A549 (cell line): ENCODE data around the gene DNAJC2. TPM values are rescaled to one million over a fixed set of nuclear protein-coding genes. Genes with fewer than 3 reads are reported as not detected.

ENCODE experiments used
- ATAC-seq, 2 experiments: fragments of 200-7000 bp in 1 of 2; fragments of >200 bp in 1 of 2; cut with Nextera tagmentation in 1 of 2; cut with Tn5 transposase in 1 of 2; 3 replicates each; pipeline versions ENCODE4 v1.8.0 to v1.9.1; 2018 to 2020; ENCODE audit warnings: mild to moderate bottlenecking in 1 of 2, moderate library complexity in 1 of 2
- CTCF ChIA-PET: fragments of 300-600 bp; sonication (Branson Sonifier 250); formaldehyde crosslinking; extraction: SDS; loops from one replicate; lab custom pipeline; 2021; ENCODE audit warnings: antibody characterized with exemption, inconsistent platforms; lab: Yijun Ruan, JAX
- POLR2A ChIA-PET: fragments of 350-600 bp; formaldehyde crosslinking; extraction: SDS; loops from one replicate; lab custom pipeline; 2021; ENCODE audit warnings: antibody characterized with exemption, inconsistent platforms; lab: Yijun Ruan, JAX
- DNase-seq, 2 experiments: peaks; one replicate each; pipeline versions ENCODE4 v3.0.0 to v3.0.0-alpha.2; 2011 to 2016; ENCODE audit warnings: low read depth in 1 of 2, low spot score in 1 of 2
- FAIRE-seq: peaks from 2 replicates; lab custom pipeline; 2011; peaks lifted over from hg19 to GRCh38; lab: Jason Lieb, UNC
- H3K27ac ChIP-seq, 2 experiments: fragments of >200 bp; sonication (Bioruptor Twin); formaldehyde crosslinking; 3 replicates each; pipeline ENCODE4 v1.5.1; 2016 to 2017
- H3K4me1 ChIP-seq: fragments of >200 bp; sonication (Bioruptor Twin); formaldehyde crosslinking; 3 replicates; pipeline ENCODE4 v1.6.1; 2016
- H3K4me2 ChIP-seq: fragments of >200 bp; sonication (Bioruptor Twin); formaldehyde crosslinking; 3 replicates; pipeline ENCODE4 v1.6.1; 2016
- H3K4me3 ChIP-seq: fragments of >200 bp; sonication (Bioruptor Twin); formaldehyde crosslinking; 3 replicates; pipeline ENCODE4 v1.5.1; 2016
- H3K9me3 ChIP-seq: fragments of >200 bp; sonication (Bioruptor Twin); formaldehyde crosslinking; 3 replicates; pipeline ENCODE4 v1.6.1; 2016
- CEBPB ChIP-seq, 2 experiments: fragments of >200 bp in 1 of 2; sonication (Bioruptor Twin) in 1 of 2; formaldehyde crosslinking in 1 of 2; IDR thresholded peaks; 2 replicates each; pipeline ENCODE4 v1.6.1; 2012 to 2016
- CHD4 ChIP-seq: fragments of 200-600 bp; sonication (generic); IDR thresholded peaks from 2 replicates; pipeline ENCODE4 v1.6.1; 2016; ENCODE audit warnings: antibody characterized with exemption, mild to moderate bottlenecking, borderline replicate concordance
- ELK1 ChIP-seq: fragments of 150-350 bp; IDR thresholded peaks from 2 replicates; pipeline ENCODE4 v1.6.1; 2014; ENCODE audit warnings: low read depth, mild to moderate bottlenecking, low read length
- ESRRA ChIP-seq: fragments of 150-350 bp; IDR thresholded peaks from 2 replicates; pipeline ENCODE4 v1.6.1; 2014; ENCODE audit warnings: mild to moderate bottlenecking, low read length, borderline replicate concordance
- FOXS1 ChIP-seq: fragments of 250-450 bp; sonication (Bioruptor Pico); IDR thresholded peaks from 2 replicates; pipeline ENCODE4 v1.5.0; 2020; ENCODE audit warnings: mild to moderate bottlenecking, moderate library complexity
- HOXA7 ChIP-seq: fragments of 250-450 bp; sonication (Bioruptor Pico); IDR thresholded peaks from 2 replicates; pipeline ENCODE4 v1.5.0; 2020; ENCODE audit warnings: mild to moderate bottlenecking, moderate library complexity
- HOXB5 ChIP-seq: fragments of 250-450 bp; sonication (Bioruptor Pico); IDR thresholded peaks from 2 replicates; pipeline ENCODE4 v1.5.0; 2020; ENCODE audit warnings: mild to moderate bottlenecking, moderate library complexity
- JUNB ChIP-seq: fragments of >200 bp; sonication (Bioruptor Twin); formaldehyde crosslinking; IDR thresholded peaks from 2 replicates; pipeline ENCODE4 v1.6.1; 2016
- MAFK ChIP-seq: fragments of 450-650 bp; IDR thresholded peaks from 2 replicates; pipeline ENCODE4 v1.6.1; 2014; ENCODE audit not compliant: partially characterized antibody
- MAZ ChIP-seq: fragments of 150-350 bp; IDR thresholded peaks from 2 replicates; pipeline ENCODE4 v1.6.1; 2014; ENCODE audit warnings: antibody characterized with exemption, low read depth, low read length, borderline replicate concordance
- NPAS2 ChIP-seq: fragments of 250-450 bp; sonication (Bioruptor Pico); IDR thresholded peaks from 2 replicates; pipeline ENCODE4 v1.8.0; 2022; ENCODE audit warnings: mild to moderate bottlenecking, moderate library complexity, borderline replicate concordance
- POLR2A ChIP-seq: IDR thresholded peaks from 2 replicates; pipeline ENCODE4 v1.6.1; 2012; ENCODE audit warnings: mild to moderate bottlenecking, low read length
- POLR2AphosphoS2 ChIP-seq: conservative IDR thresholded peaks from 2 replicates; pipeline ENCODE4 v1.6.1; 2012; ENCODE audit warnings: low read length, improper control_type of control experiment, inconsistent platforms
- RARB ChIP-seq: fragments of 250-450 bp; sonication (Bioruptor Pico); IDR thresholded peaks from 2 replicates; pipeline ENCODE4 v1.8.0; 2021; ENCODE audit warnings: mild to moderate bottlenecking, moderate library complexity
- RCOR1 ChIP-seq: fragments of 150-350 bp; IDR thresholded peaks from 2 replicates; pipeline ENCODE4 v1.6.1; 2014; ENCODE audit warnings: antibody characterized with exemption, low read length, low read depth
- REST ChIP-seq: fragments of 200-600 bp; sonication (generic); IDR thresholded peaks from 2 replicates; pipeline ENCODE4 v1.6.1; 2016; ENCODE audit warnings: antibody characterized with exemption, mild to moderate bottlenecking, moderate library complexity
- SMC3 ChIP-seq: fragments of >200 bp; sonication (Bioruptor Twin); formaldehyde crosslinking; IDR thresholded peaks from 3 replicates; pipeline ENCODE4 v1.6.1; 2018; ENCODE audit warnings: inconsistent platforms
- SREBF2 ChIP-seq: fragments of 450-650 bp; IDR thresholded peaks from 2 replicates; pipeline ENCODE4 v1.6.1; 2014; ENCODE audit warnings: mild to moderate bottlenecking, moderate library complexity
- ZNF302 ChIP-seq: fragments of 250-450 bp; sonication (Bioruptor Pico); IDR thresholded peaks from 2 replicates; pipeline ENCODE4 v1.9.0; 2021; ENCODE audit warnings: inconsistent platforms, mild to moderate bottlenecking, moderate library complexity
- WGBS: methylation state at CpG from one replicate; pipeline ENCODE4 v1.1.6; 2017; ENCODE audit errors: missing lambda C conversion rate; 5-methylcytosine and 5-hydroxymethylcytosine counted together
- polyA plus RNA-seq, 4 experiments: library from polyadenylated mRNA; depleted of rRNA in 3 of 4; stranded (reverse); fragments of >200 nt; fragmentation: RNase III in 1 of 4; extraction: RNeasy Plus Mini Kit Qiagen cat#74134 plus additional on column Dnase treatment in 1 of 4; gene quantifications; 2 replicates in 3 of 4; 3 replicates in 1 of 4; pipeline ENCODE4 v1.2.3, GENCODE V29; 2011 to 2017
- TF ChIP-seq, protein P1 (sequence below): fragments of 250-450 bp; sonication (Bioruptor Pico); IDR thresholded peaks from 2 replicates; pipeline ENCODE4 v1.5.0; 2020; ENCODE audit warnings: low read depth, mild to moderate bottlenecking, moderate library complexity

Gene DNAJC2
- polyA plus RNA-seq, 2 of the 4 experiments (the other 2 are of a cell fraction): 48.8 to 63.3 TPM

- TF ChIP-seq REST (no peak), HOXA7 (CRISPR knock-in tag) (no peak)
Measured at GRCh38 chr7:103349805-103350204, 5.2 kb upstream of the DNAJC2 start (continued).

- H3K4me1 ChIP-seq: peaks cover 17% of the 10 kb centered on the region; the same call in 2 of the 3 replicates
- ChIA-PET CTCF (no interaction called here), POLR2A (interaction anchor here (1.5 kb wide), 1 partner anchor 11 kb away, joined by 5 read pairs; no protein-coding TSS in a partner anchor)
- peak overlapping the region; percentile 82 for H3K4me2 ChIP-seq
- H3K27ac ChIP-seq: no peak overlapping the region
- FAIRE-seq (no peak), DNase-seq (no peak), ATAC-seq (no peak)
- H3K9me3 ChIP-seq: no peaks in the 10 kb centered on the region
- 44% methylated on average over 2 of the region's 2 CpGs for WGBS
- H3K4me3 ChIP-seq: peak overlapping the region; percentile 58; the same call in 2 of the 3 replicates
- TF ChIP-seq MAZ (no peak), CEBPB (IDR thresholded peaks at IDR 0.05) (no peak), JUNB (no peak), MAFK (no peak), POLR2AphosphoS2 (no peak), SREBF2 (no peak), CHD4 (no peak), FOXS1 (CRISPR knock-in tag) (no peak), POLR2A (no peak), RCOR1 (no peak), SMC3 (no peak), ESRRA (no peak), ELK1 (no peak), RARB (no peak), REST (no peak), ZNF302 (CRISPR knock-in tag) (no peak), NPAS2 (CRISPR knock-in tag) (no peak), HOXB5 (CRISPR knock-in tag) (no peak)
- TF ChIP-seq, protein P1, sequence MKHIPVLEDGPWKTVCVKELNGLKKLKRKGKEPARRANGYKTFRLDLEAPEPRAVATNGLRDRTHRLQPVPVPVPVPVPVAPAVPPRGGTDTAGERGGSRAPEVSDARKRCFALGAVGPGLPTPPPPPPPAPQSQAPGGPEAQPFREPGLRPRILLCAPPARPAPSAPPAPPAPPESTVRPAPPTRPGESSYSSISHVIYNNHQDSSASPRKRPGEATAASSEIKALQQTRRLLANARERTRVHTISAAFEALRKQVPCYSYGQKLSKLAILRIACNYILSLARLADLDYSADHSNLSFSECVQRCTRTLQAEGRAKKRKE (CRISPR knock-in tag): no peak
Measured at GRCh38 chr7:103348959-103349358, 4.4 kb upstream of the DNAJC2 start.
